ENCODE data around the gene JAG1. TPM values are rescaled to one million over a fixed set of nuclear protein-coding genes. Genes with fewer than 3 reads are reported as not detected.

JAG1 gene
- total RNA-seq, 1 donor from 2014 or later: 20.5 TPM

GRCh38 chr20:10652185-10652584 lies 21.6 kb downstream of the JAG1 start:
- intact Hi-C loops (cut with micrococcal nuclease): no loop called here
- H3K36me3 ChIP-seq: peaks cover 76% of the 10 kb centered on the region

GRCh38 chr20:10651227-10651990 lies 22.4 kb downstream of the JAG1 start:
- DNase-seq: no peak
- H3K36me3 ChIP-seq: peaks cover 77% of the 10 kb centered on the region
- peaks cover 90% of the 10 kb centered on the region for H3K4me1 ChIP-seq
- H3K27ac ChIP-seq (replicated peaks): peak overlapping the region; percentile 71
- intact Hi-C loops (cut with micrococcal nuclease): no loop called here
- H3K4me3 ChIP-seq: no peak overlapping the region
- no peaks in the 10 kb centered on the region for H3K27me3 ChIP-seq (ENCODE audit: low read depth)
- H3K9me3 ChIP-seq (replicated peaks): no peaks in the 10 kb centered on the region
- TF ChIP-seq CTCF (IDR thresholded peaks at IDR 0.05; ENCODE audit: borderline replicate concordance): no peak

More at GRCh38 chr20:10652185-10652584, 21.6 kb downstream of the JAG1 start:
- no peak for TF ChIP-seq CTCF (IDR thresholded peaks at IDR 0.05; ENCODE audit: borderline replicate concordance)
- Histone ChIP-seq H3K4me3 (peak overlapping the region; percentile 43), H3K27me3 (ENCODE audit: low read depth) (no peaks in the 10 kb centered on the region), H3K4me1 (peaks cover 90% of the 10 kb centered on the region), H3K9me3 (replicated peaks) (no peaks in the 10 kb centered on the region), H3K27ac (replicated peaks) (peak overlapping the region; percentile 71)
- DNase-seq: no peak

GRCh38 chr20:10649797-10650160 lies 24.0 kb downstream of the JAG1 start:
- Histone ChIP-seq H3K4me3 (no peak overlapping the region), H3K9me3 (replicated peaks) (no peaks in the 10 kb centered on the region), H3K36me3 (peaks cover 80% of the 10 kb centered on the region), H3K27me3 (ENCODE audit: low read depth) (no peaks in the 10 kb centered on the region), H3K27ac (replicated peaks) (peak overlapping the region; percentile 71), H3K4me1 (peaks cover 86% of the 10 kb centered on the region)
- TF ChIP-seq CTCF (IDR thresholded peaks at IDR 0.05; ENCODE audit: borderline replicate concordance): no peak
- no peak for DNase-seq
- intact Hi-C loops (cut with micrococcal nuclease): no loop called here

GRCh38 chr20:10649080-10649796 lies 24.6 kb downstream of the JAG1 start:
- peak overlapping the region; percentile 71 for H3K27ac ChIP-seq (replicated peaks)
- no peaks in the 10 kb centered on the region for H3K27me3 ChIP-seq (ENCODE audit: low read depth)
- H3K36me3 ChIP-seq: peaks cover 82% of the 10 kb centered on the region
- DNase-seq: no peak
- peaks cover 86% of the 10 kb centered on the region for H3K4me1 ChIP-seq
- intact Hi-C loops (cut with micrococcal nuclease): no loop called here
- no peaks in the 10 kb centered on the region for H3K9me3 ChIP-seq (replicated peaks)
- H3K4me3 ChIP-seq: no peak overlapping the region
- TF ChIP-seq CTCF (IDR thresholded peaks at IDR 0.05; ENCODE audit: borderline replicate concordance): no peak

- no peaks in the 10 kb centered on the region for H3K27me3 ChIP-seq (ENCODE audit: low read depth)
- no peak for TF ChIP-seq CTCF (IDR thresholded peaks at IDR 0.05; ENCODE audit: borderline replicate concordance)
- H3K27ac ChIP-seq (replicated peaks): peak overlapping the region; percentile 71
- H3K36me3 ChIP-seq: peaks cover 88% of the 10 kb centered on the region
- peaks cover 84% of the 10 kb centered on the region for H3K4me1 ChIP-seq
- no peak for DNase-seq
- no peak overlapping the region for H3K4me3 ChIP-seq
- H3K9me3 ChIP-seq (replicated peaks): no peaks in the 10 kb centered on the region
- intact Hi-C loops (cut with micrococcal nuclease): no loop called here
Measured at GRCh38 chr20:10648651-10649050, 25.1 kb downstream of the JAG1 start.
